ENCODE data around the gene NCEH1. TPM values are rescaled to one million over a fixed set of nuclear protein-coding genes. Genes with fewer than 3 reads are reported as not detected.

NCEH1 gene
- total and polyA plus RNA-seq, 4 donors = 6.3 to 52.1 (median 10.6) TPM

- ATAC-seq (ENCODE audit: insufficient read depth, low FRiP score) (no peak), DNase-seq (no peak)
- no peaks in the 10 kb centered on the region for H3K9me3 ChIP-seq (ENCODE audit: control insufficient read depth in 4 of 4, insufficient read depth in 3 of 4, low read length in 3 of 4)
- no peak for TF ChIP-seq CTCF (IDR thresholded peaks at IDR 0.05; ENCODE audit: control extremely low read depth, extremely low read depth)
- no peak overlapping the region for H3K4me3 ChIP-seq
- no peak overlapping the region for H3K9ac ChIP-seq (ENCODE audit: insufficient read depth in 1 of 2, low read length in 2 of 2)
- H3K27ac ChIP-seq (ENCODE audit: low read depth in 1 of 2, low read length in 1 of 2) = no peak overlapping the region
- no peaks in the 10 kb centered on the region for H3K27me3 ChIP-seq (ENCODE audit: control insufficient read depth in 3 of 3, insufficient read depth in 3 of 3, low read length in 2 of 3)
- H3K4me1 ChIP-seq (ENCODE audit: control insufficient read depth in 5 of 5, insufficient read depth in 5 of 5, low read length in 5 of 5) = peaks cover 3 to 20% (median 5%) of the 10 kb centered on the region in 5 donors
- H3K36me3 ChIP-seq (ENCODE audit: control insufficient read depth in 4 of 4, insufficient read depth in 4 of 4, low read length in 4 of 4) = no peaks in the 10 kb centered on the region
- WGBS, 2 donors = 0 to 3% methylated on average over 1 of the region's 1 CpG
Measured at GRCh38 chr3:172651936-172652625, 58.8 kb downstream of the NCEH1 start.

- Histone ChIP-seq H3K27me3 (ENCODE audit: control insufficient read depth in 3 of 3, insufficient read depth in 3 of 3, low read length in 2 of 3) (no peaks in the 10 kb centered on the region), H3K36me3 (ENCODE audit: control insufficient read depth in 4 of 4, insufficient read depth in 4 of 4, low read length in 4 of 4) (no peaks in the 10 kb centered on the region), H3K4me3 (no peak overlapping the region), H3K4me1 (ENCODE audit: control insufficient read depth in 5 of 5, insufficient read depth in 5 of 5, low read length in 5 of 5) (peaks cover 3 to 27% (median 7%) of the 10 kb centered on the region in 5 donors), H3K9me3 (ENCODE audit: control insufficient read depth in 4 of 4, insufficient read depth in 3 of 4, low read length in 3 of 4) (no peaks in the 10 kb centered on the region), H3K9ac (ENCODE audit: insufficient read depth in 1 of 2, low read length in 2 of 2) (no peak overlapping the region), H3K27ac (ENCODE audit: low read depth in 1 of 2, low read length in 1 of 2) (no peak overlapping the region)
- WGBS, 2 donors = 94 to 96% methylated on average over 6 of the region's 6 CpGs
- no peak for ATAC-seq (ENCODE audit: insufficient read depth, low FRiP score)
- DNase-seq = no peak
- TF ChIP-seq CTCF (IDR thresholded peaks at IDR 0.05; ENCODE audit: control extremely low read depth, extremely low read depth) = no peak
Measured at GRCh38 chr3:172649987-172650386, 60.9 kb downstream of the NCEH1 start.

GRCh38 chr3:172648747-172649146 lies 62.1 kb downstream of the NCEH1 start:
- Histone ChIP-seq H3K9me3 (ENCODE audit: control insufficient read depth in 4 of 4, insufficient read depth in 3 of 4, low read length in 3 of 4) (no peaks in the 10 kb centered on the region), H3K36me3 (ENCODE audit: control insufficient read depth in 4 of 4, insufficient read depth in 4 of 4, low read length in 4 of 4) (peaks cover 0 to 5% (median 0%) of the 10 kb centered on the region in 4 donors), H3K9ac (ENCODE audit: insufficient read depth in 1 of 2, low read length in 2 of 2) (no peak overlapping the region), H3K27ac (ENCODE audit: low read depth in 1 of 2, low read length in 1 of 2) (peak overlapping the region in 1 of 2 donors; percentile 64), H3K27me3 (ENCODE audit: control insufficient read depth in 3 of 3, insufficient read depth in 3 of 3, low read length in 2 of 3) (no peaks in the 10 kb centered on the region), H3K4me3 (no peak overlapping the region), H3K4me1 (ENCODE audit: control insufficient read depth in 5 of 5, insufficient read depth in 5 of 5, low read length in 5 of 5) (peaks cover 3 to 27% (median 8%) of the 10 kb centered on the region in 5 donors)
- DNase-seq (peak in 2 of 3 donors; percentile 68 to 77), ATAC-seq (ENCODE audit: insufficient read depth, low FRiP score) (no peak)
- no peak for TF ChIP-seq CTCF (IDR thresholded peaks at IDR 0.05; ENCODE audit: control extremely low read depth, extremely low read depth)
- WGBS, 2 donors = 57 to 72% methylated on average over 9 of the region's 9 CpGs

Data from lung (tissue), 12 donors.